ENCODE data around the gene MED12L.

DNA sequence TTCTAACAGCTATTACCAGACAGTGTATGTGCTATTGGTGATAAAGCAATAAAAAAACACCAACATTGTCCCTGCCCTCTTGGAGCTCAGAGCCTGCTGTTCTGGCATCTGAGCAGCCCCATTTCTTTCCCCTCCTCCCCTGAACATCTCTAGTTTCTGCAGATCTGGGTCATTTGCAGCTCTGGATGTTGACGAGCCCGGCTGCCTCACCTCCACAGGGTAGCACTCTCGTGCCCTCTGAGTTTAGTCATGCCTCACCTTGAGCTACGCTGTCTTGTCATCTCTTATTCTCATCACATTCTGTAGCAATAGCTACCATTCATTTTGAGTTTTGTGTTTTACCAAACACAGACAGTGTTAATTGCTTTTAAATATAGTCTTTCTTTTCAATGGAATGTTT lies 147.5 kb downstream of the MED12L start:
- TF ChIP-seq EZH2 (IDR thresholded peaks at IDR 0.05) (no peak), SRF (IDR thresholded peaks at IDR 0.05; ENCODE audit: low read depth) (no peak), EZH2phosphoT487 (IDR thresholded peaks at IDR 0.05; ENCODE audit: borderline replicate concordance) (no peak), ELF1 (IDR thresholded peaks at IDR 0.05; ENCODE audit: borderline replicate concordance, low read depth) (no peak), EGR1 (IDR thresholded peaks at IDR 0.05; ENCODE audit: low read depth) (no peak), RAD21 (IDR thresholded peaks at IDR 0.05; ENCODE audit: low read depth) (no peak)
- TF ChIP-seq, protein P1, sequence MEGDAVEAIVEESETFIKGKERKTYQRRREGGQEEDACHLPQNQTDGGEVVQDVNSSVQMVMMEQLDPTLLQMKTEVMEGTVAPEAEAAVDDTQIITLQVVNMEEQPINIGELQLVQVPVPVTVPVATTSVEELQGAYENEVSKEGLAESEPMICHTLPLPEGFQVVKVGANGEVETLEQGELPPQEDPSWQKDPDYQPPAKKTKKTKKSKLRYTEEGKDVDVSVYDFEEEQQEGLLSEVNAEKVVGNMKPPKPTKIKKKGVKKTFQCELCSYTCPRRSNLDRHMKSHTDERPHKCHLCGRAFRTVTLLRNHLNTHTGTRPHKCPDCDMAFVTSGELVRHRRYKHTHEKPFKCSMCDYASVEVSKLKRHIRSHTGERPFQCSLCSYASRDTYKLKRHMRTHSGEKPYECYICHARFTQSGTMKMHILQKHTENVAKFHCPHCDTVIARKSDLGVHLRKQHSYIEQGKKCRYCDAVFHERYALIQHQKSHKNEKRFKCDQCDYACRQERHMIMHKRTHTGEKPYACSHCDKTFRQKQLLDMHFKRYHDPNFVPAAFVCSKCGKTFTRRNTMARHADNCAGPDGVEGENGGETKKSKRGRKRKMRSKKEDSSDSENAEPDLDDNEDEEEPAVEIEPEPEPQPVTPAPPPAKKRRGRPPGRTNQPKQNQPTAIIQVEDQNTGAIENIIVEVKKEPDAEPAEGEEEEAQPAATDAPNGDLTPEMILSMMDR (IDR thresholded peaks at IDR 0.05 in 2 of 3, conservative IDR thresholded peaks at IDR 0.05 in 1 of 3; ENCODE audit: borderline replicate concordance in 1 of 3, insufficient read depth in 1 of 3, low read depth in 2 of 3, low read length in 2 of 3) = no peak
